ENCODE results near the gene DCTN3. TPM values are rescaled to one million over a fixed set of nuclear protein-coding genes. Genes with fewer than 3 reads are reported as not detected.

Gene DCTN3
- total and polyA plus RNA-seq, 2 of the 4 experiments (the other 2 are of a cell fraction), result 122 to 183 TPM

DNA sequence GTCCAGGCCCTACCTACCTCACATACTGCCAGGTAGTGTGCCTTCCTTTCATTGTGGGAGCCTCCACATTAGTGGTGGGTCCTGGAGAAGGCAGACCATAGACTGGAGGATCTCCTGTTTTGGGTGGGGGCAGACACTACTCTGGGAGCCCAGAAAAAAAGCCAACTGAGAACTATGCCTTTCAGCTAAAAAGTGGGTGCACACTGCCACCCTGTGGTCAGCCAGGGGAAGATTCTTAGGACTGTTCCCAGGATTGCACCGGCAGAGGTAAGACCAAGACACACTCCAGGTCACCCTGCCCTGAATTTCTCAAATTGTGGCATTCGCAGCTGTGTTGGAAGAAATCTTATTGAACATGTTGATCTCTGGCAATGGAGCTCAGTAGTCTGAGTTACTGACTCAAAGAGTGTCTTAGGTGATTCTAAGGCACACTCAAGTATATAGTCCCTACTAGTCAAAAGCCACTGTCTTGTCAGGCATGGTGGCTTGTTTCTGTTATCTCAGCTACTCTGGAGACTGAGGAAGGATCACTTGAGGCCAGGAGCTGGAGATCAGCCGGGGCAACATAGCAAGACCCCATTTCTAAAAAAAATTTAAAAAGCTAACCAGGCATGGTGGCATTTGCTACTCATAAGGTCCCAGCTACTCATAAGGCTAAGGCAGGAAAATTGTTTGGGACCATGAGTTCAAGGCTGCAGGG lies 13.7 kb upstream of the DCTN3 start:
- H3K27ac ChIP-seq (ENCODE audit: insufficient read depth, low read length), result no peak overlapping the region
- peaks cover 9% of the 10 kb centered on the region; the same call in 1 of the 2 replicates for H4K20me1 ChIP-seq (ENCODE audit: insufficient read depth, low read length)
- peak; percentile 64 for DNase-seq
- ChIA-PET CTCF (interaction anchor here (0.6 to 1.7 kb wide), 6 partner anchors 13 to 91 kb away, joined by 3 to 16 read pairs (median 5); partner anchors contain the start of genes DCTN3, GALT and RPP25L), POLR2A (ENCODE audit: unreplicated experiment) (interaction anchor here (0.5 kb wide), 1 partner anchor 300 kb away, joined by 8 read pairs; no protein-coding TSS in a partner anchor)
- H3K9me3 ChIP-seq (ENCODE audit: control insufficient read depth, insufficient read depth, low read length), result no peaks in the 10 kb centered on the region
- H2BK120ac ChIP-seq (ENCODE audit: low read depth, low read length), result no peak overlapping the region
- peaks cover 6% of the 10 kb centered on the region for H3K36me3 ChIP-seq (ENCODE audit: control insufficient read depth, insufficient read depth, low read length)
- peak overlapping the region; percentile 39 for H2AFZ ChIP-seq (replicated peaks; ENCODE audit: low read length, poor library complexity)
- no peak overlapping the region for H2BK20ac ChIP-seq (ENCODE audit: low read depth, low read length)
- H3K4ac ChIP-seq (ENCODE audit: low read depth, low read length), result no peak overlapping the region
- no peak overlapping the region for H4K5ac ChIP-seq (ENCODE audit: low read depth, low read length)
- H3K18ac ChIP-seq (ENCODE audit: low read depth, low read length), result no peak overlapping the region
- peaks cover 13 to 36% of the 10 kb centered on the region in 2 experiments for H3K79me1 ChIP-seq (ENCODE audit: low read depth in 1 of 2, low read length in 2 of 2)
- peaks cover 6% of the 10 kb centered on the region for H3K4me1 ChIP-seq (ENCODE audit: control insufficient read depth, insufficient read depth, low read length)
- H2AK5ac ChIP-seq (ENCODE audit: low read depth, low read length), result no peak overlapping the region
- peaks cover 23% of the 10 kb centered on the region for H3K27me3 ChIP-seq (ENCODE audit: control insufficient read depth, insufficient read depth, low read length)
- H2BK5ac ChIP-seq (ENCODE audit: low read depth, low read length, poor library complexity, severe bottlenecking), result no peak overlapping the region
- no peak overlapping the region for H3K4me2 ChIP-seq (ENCODE audit: low read depth, low read length)
- dilution Hi-C loops (cut with HindIII; ENCODE audit: low sequenced_read_pairs, unreplicated experiment) (no loop called here), in situ Hi-C loops (cut with MboI; ENCODE audit: low sequenced_read_pairs) (no loop called here), intact Hi-C loops (cut with micrococcal nuclease) (loop anchor here (1.0 kb wide), 2 partner anchors 22 to 86 kb away; partner anchors contain the start of gene RPP25L)
- ATAC-seq (ENCODE audit: low read depth), result peak; percentile 31
- no peak overlapping the region for H2BK15ac ChIP-seq (ENCODE audit: low read depth, low read length)
- H3K56ac ChIP-seq (ENCODE audit: extremely low read depth, insufficient read depth, low read length), result no peak overlapping the region
- no peak overlapping the region for H3K4me3 ChIP-seq (ENCODE audit: insufficient read depth, low read depth, low read length)
- WGBS, 2 experiments (ENCODE audit: extremely low coverage in 2 of 2, insufficient read length in 1 of 2), result 25% methylated on average over 1 of the region's 3 CpGs; no CpG with 5 or more reads in 1 of the 2 experiments
- no peak overlapping the region for H4K91ac ChIP-seq (ENCODE audit: insufficient read depth, low read depth, low read length)
- TF ChIP-seq MXI1 (IDR thresholded peaks at IDR 0.05; ENCODE audit: borderline replicate concordance, low read depth, low read length) (no peak), RAD21 (IDR thresholded peaks at IDR 0.05; ENCODE audit: low read length) (peak; percentile 78), POLR2A (IDR thresholded peaks at IDR 0.05; ENCODE audit: low read depth, low read length) (no peak), RCOR1 (IDR thresholded peaks at IDR 0.05; ENCODE audit: insufficient replicate concordance, low read length) (no peak), MAZ (IDR thresholded peaks at IDR 0.05; ENCODE audit: borderline replicate concordance, low read depth, low read length) (peak; percentile 21; the same call in 1 of the 2 replicates), BHLHE40 (IDR thresholded peaks at IDR 0.05; ENCODE audit: low read depth, low read length) (no peak), SMC3 (IDR thresholded peaks at IDR 0.05; ENCODE audit: low read depth, low read length) (peak; percentile 51)
- TF ChIP-seq, protein P1, sequence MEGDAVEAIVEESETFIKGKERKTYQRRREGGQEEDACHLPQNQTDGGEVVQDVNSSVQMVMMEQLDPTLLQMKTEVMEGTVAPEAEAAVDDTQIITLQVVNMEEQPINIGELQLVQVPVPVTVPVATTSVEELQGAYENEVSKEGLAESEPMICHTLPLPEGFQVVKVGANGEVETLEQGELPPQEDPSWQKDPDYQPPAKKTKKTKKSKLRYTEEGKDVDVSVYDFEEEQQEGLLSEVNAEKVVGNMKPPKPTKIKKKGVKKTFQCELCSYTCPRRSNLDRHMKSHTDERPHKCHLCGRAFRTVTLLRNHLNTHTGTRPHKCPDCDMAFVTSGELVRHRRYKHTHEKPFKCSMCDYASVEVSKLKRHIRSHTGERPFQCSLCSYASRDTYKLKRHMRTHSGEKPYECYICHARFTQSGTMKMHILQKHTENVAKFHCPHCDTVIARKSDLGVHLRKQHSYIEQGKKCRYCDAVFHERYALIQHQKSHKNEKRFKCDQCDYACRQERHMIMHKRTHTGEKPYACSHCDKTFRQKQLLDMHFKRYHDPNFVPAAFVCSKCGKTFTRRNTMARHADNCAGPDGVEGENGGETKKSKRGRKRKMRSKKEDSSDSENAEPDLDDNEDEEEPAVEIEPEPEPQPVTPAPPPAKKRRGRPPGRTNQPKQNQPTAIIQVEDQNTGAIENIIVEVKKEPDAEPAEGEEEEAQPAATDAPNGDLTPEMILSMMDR (conservative IDR thresholded peaks at IDR 0.05; ENCODE audit: low read depth, low read length), result peak; percentile 84
- no peak overlapping the region for H4K8ac ChIP-seq (ENCODE audit: low read depth in 2 of 2, low read length in 2 of 2)
- no peak overlapping the region for H3K9ac ChIP-seq (ENCODE audit: low read depth, low read length)
- H3K14ac ChIP-seq (replicated peaks; ENCODE audit: low read depth, low read length), result no peak overlapping the region
- H3K9me1 ChIP-seq (ENCODE audit: insufficient read depth, low read length), result peaks cover 16% of the 10 kb centered on the region; the same call in 1 of the 2 replicates
- BruUV-seq (replicated peaks), result no TSS peak
- peak overlapping the region; percentile 79 for H2AK9ac ChIP-seq (replicated peaks; ENCODE audit: low read depth, low read length, poor library complexity)
- H3K23ac ChIP-seq (ENCODE audit: low read depth, low read length), result no peak overlapping the region

All from IMR-90 (cell line).